H1 (cell line): ENCODE results near the gene STX5. TPM values are rescaled to one million over a fixed set of nuclear protein-coding genes. Genes with fewer than 3 reads are reported as not detected.

Experiments
- CTCF ChIA-PET: fragments of 300-600 bp; sonication (Branson Sonifier 250); formaldehyde crosslinking; loops from one replicate; lab custom pipeline; 2021; ENCODE audit not compliant: partially characterized antibody; lab: Charles Lee
- POLR2A ChIA-PET: fragments of 300-600 bp; sonication (Branson Sonifier 250); formaldehyde crosslinking; loops from one replicate; lab custom pipeline; 2021; ENCODE audit warnings: inconsistent platforms; ENCODE audit not compliant: partially characterized antibody; lab: Charles Lee
- DNase-seq, 2 experiments: peaks; one replicate each; pipeline versions ENCODE4 v3.0.0 to v3.0.0-alpha.2; 2010 to 2022; ENCODE audit warnings: low spot score in 2 of 2, low read depth in 1 of 2, mixed read lengths in 1 of 2
- FAIRE-seq: peaks from 2 replicates; lab custom pipeline; 2011; peaks lifted over from hg19 to GRCh38; lab: Jason Lieb, UNC
- H2AFZ ChIP-seq: 2 replicates; pipeline ENCODE4 v1.8.1; 2012; ENCODE audit warnings: low read length, inconsistent platforms
- H2AK5ac ChIP-seq: 2 replicates; pipeline ENCODE4 v1.6.1; 2013; ENCODE audit warnings: low read depth, low read length
- H2BK120ac ChIP-seq: replicated peaks from 2 replicates; pipeline ENCODE3; 2013; ENCODE audit warnings: low read depth, low read length, inconsistent platforms
- H2BK12ac ChIP-seq: 2 replicates; pipeline ENCODE4 v1.6.1; 2013; ENCODE audit warnings: low read depth, low read length
- H2BK15ac ChIP-seq: 2 replicates; pipeline ENCODE4 v1.6.1; 2013; ENCODE audit warnings: low read length
- H2BK20ac ChIP-seq: 2 replicates; pipeline ENCODE4 v1.6.1; 2013; ENCODE audit warnings: low read length
- H2BK5ac ChIP-seq: 2 replicates; pipeline ENCODE4 v1.6.1; 2013; ENCODE audit warnings: low read depth, low read length
- H3K14ac ChIP-seq: 2 replicates; pipeline ENCODE4 v1.6.1; 2013; ENCODE audit warnings: inconsistent platforms; ENCODE audit not compliant: insufficient read length
- H3K18ac ChIP-seq: 2 replicates; pipeline ENCODE4 v1.6.1; 2013; ENCODE audit warnings: low read length; ENCODE audit errors: extremely low read depth
- H3K23ac ChIP-seq: 2 replicates; pipeline ENCODE4 v1.6.1; 2013; ENCODE audit warnings: inconsistent platforms; ENCODE audit not compliant: insufficient read length
- H3K23me2 ChIP-seq: 2 replicates; pipeline ENCODE4 v1.6.1; 2013; ENCODE audit warnings: low read depth, low read length
- H3K27ac ChIP-seq: 2 replicates; pipeline ENCODE4 v1.6.1; 2011; ENCODE audit warnings: low read depth, low read length, inconsistent platforms
- H3K27me3 ChIP-seq, 4 experiments: replicated peaks in 1 of 4; 1 replicate in 1 of 4; 2 replicates in 3 of 4; pipeline versions ENCODE4 v1.6.1 to v1.8.1; 2011 to 2013; ENCODE audit warnings: low read length in 3 of 4, mild to moderate bottlenecking in 3 of 4, inconsistent platforms in 2 of 4, mixed read lengths in 2 of 4, moderate library complexity in 1 of 4; ENCODE audit not compliant: control insufficient read depth in 3 of 4, insufficient read depth in 3 of 4; ENCODE audit errors: extremely low read depth in 1 of 4
- H3K36me3 ChIP-seq, 4 experiments: 2 replicates each; pipeline versions ENCODE4 v1.6.1 to v1.8.1; 2011 to 2013; ENCODE audit warnings: mild to moderate bottlenecking in 4 of 4, low read length in 3 of 4, moderate library complexity in 2 of 4, control low read depth in 1 of 4, inconsistent platforms in 1 of 4; ENCODE audit not compliant: insufficient read depth in 4 of 4, control insufficient read depth in 2 of 4
- H3K4ac ChIP-seq: replicated peaks from 2 replicates; pipeline ENCODE3; 2013; ENCODE audit warnings: low read length, low read depth, mixed read lengths, inconsistent platforms; ENCODE audit not compliant: insufficient read length
- H3K4me1 ChIP-seq, 4 experiments: replicated peaks in 1 of 4; 1 replicate in 1 of 4; 2 replicates in 3 of 4; pipeline versions ENCODE4 v1.6.1 to v1.8.1; 2011 to 2013; ENCODE audit warnings: low read length in 3 of 4, inconsistent platforms in 2 of 4, mixed read lengths in 1 of 4; ENCODE audit not compliant: insufficient read depth in 4 of 4, control insufficient read depth in 3 of 4
- H3K4me2 ChIP-seq, 2 experiments: 2 replicates each; pipeline versions ENCODE4 v1.6.1 to v1.8.1; 2011 to 2013; ENCODE audit warnings: low read depth in 2 of 2, low read length in 2 of 2, control low read depth in 1 of 2, inconsistent platforms in 1 of 2, mild to moderate bottlenecking in 1 of 2; ENCODE audit not compliant: insufficient read depth in 1 of 2
- H3K4me3 ChIP-seq, 4 experiments: fragments of 200-600, 300-600 bp in 1 of 4; sonication (generic), shearing (Covaris generic), sonication (Bioruptor Twin) in 1 of 4; 2 replicates each; pipeline versions ENCODE4 v1.5.1 to v1.8.1; 2011 to 2016; ENCODE audit warnings: low read length in 4 of 4, low read depth in 3 of 4, control low read depth in 2 of 4, inconsistent platforms in 2 of 4, mild to moderate bottlenecking in 2 of 4, mixed read lengths in 1 of 4, moderate library complexity in 1 of 4; ENCODE audit not compliant: insufficient read depth in 2 of 4; ENCODE audit errors: extremely low read depth in 1 of 4
- H3K56ac ChIP-seq: replicated peaks from 2 replicates; pipeline ENCODE3; 2013; ENCODE audit warnings: low read depth, mild to moderate bottlenecking, mixed read lengths, low read length, inconsistent platforms; ENCODE audit not compliant: insufficient read length
- H3K79me1 ChIP-seq: 2 replicates; pipeline ENCODE4 v1.6.1; 2013; ENCODE audit warnings: low read depth, low read length, control low read depth
- H3K79me2 ChIP-seq, 2 experiments: 2 replicates each; pipeline versions ENCODE4 v1.6.1 to v1.8.1; 2012 to 2013; ENCODE audit warnings: low read length in 2 of 2, mild to moderate bottlenecking in 2 of 2, inconsistent platforms in 1 of 2; ENCODE audit not compliant: insufficient read depth in 2 of 2, control insufficient read depth in 1 of 2
- H3K9ac ChIP-seq, 4 experiments: replicated peaks in 1 of 4; 1 replicate in 1 of 4; 2 replicates in 3 of 4; pipeline versions ENCODE4 v1.6.1 to v1.8.1; 2011 to 2013; ENCODE audit warnings: low read depth in 3 of 4, low read length in 3 of 4, control low read depth in 2 of 4, mild to moderate bottlenecking in 2 of 4, moderate library complexity in 2 of 4, inconsistent platforms in 1 of 4; ENCODE audit errors: extremely low read depth in 1 of 4
- H3K9me3 ChIP-seq, 2 experiments: 2 replicates each; pipeline versions ENCODE4 v1.6.1 to v1.8.1; 2012 to 2013; ENCODE audit warnings: mild to moderate bottlenecking in 2 of 2, moderate library complexity in 2 of 2, control low read depth in 1 of 2, inconsistent platforms in 1 of 2, low read depth in 1 of 2, low read length in 1 of 2, mixed read lengths in 1 of 2; ENCODE audit not compliant: insufficient read depth in 2 of 2
- H4K20me1 ChIP-seq, 2 experiments: replicated peaks in 1 of 2; 2 replicates each; pipeline versions ENCODE3 to v1.8.1; 2011 to 2013; ENCODE audit warnings: inconsistent platforms in 2 of 2, low read length in 2 of 2, mild to moderate bottlenecking in 1 of 2; ENCODE audit not compliant: insufficient read depth in 2 of 2, control insufficient read depth in 1 of 2
- H4K5ac ChIP-seq: 2 replicates; pipeline ENCODE4 v1.6.1; 2013; ENCODE audit warnings: low read length, low read depth, mixed read lengths, inconsistent platforms; ENCODE audit not compliant: insufficient read length
- H4K8ac ChIP-seq: 2 replicates; pipeline ENCODE4 v1.8.0; 2013; ENCODE audit warnings: mild to moderate bottlenecking, moderate library complexity, low read length, inconsistent platforms; ENCODE audit not compliant: insufficient read depth; ENCODE audit errors: extremely low read depth
- H4K91ac ChIP-seq: replicated peaks from 2 replicates; pipeline ENCODE3; 2013; ENCODE audit warnings: low read length, mixed read lengths, inconsistent platforms; ENCODE audit not compliant: insufficient read length
- CBX5 ChIP-seq: fragments of 300-800, 300-1000 bp; sonication (generic); IDR thresholded peaks from 2 replicates; pipeline ENCODE4 v1.7.1; 2016; ENCODE audit warnings: antibody characterized with exemption, low read length, low read depth
- FOSL1 ChIP-seq: IDR thresholded peaks from 2 replicates; pipeline ENCODE4 v1.6.1; 2011; ENCODE audit warnings: mild to moderate bottlenecking, low read depth, low read length, moderate library complexity; ENCODE audit not compliant: insufficient read depth
- POLR2A ChIP-seq, 2 experiments: IDR thresholded peaks; 1 replicate in 1 of 2; 2 replicates in 1 of 2; pipeline ENCODE4 v1.6.1; 2011; ENCODE audit warnings: low read depth in 2 of 2, low read length in 2 of 2, mild to moderate bottlenecking in 2 of 2; ENCODE audit errors: control extremely low read depth in 1 of 2
- POLR2AphosphoS5 ChIP-seq: IDR thresholded peaks from 2 replicates; pipeline ENCODE4 v1.6.1; 2011; ENCODE audit warnings: low read depth, low read length
- SIRT6 ChIP-seq: IDR thresholded peaks from one replicate; pipeline ENCODE4 v1.7.1; 2012; ENCODE audit warnings: low read length, inconsistent platforms
- SP1 ChIP-seq: IDR thresholded peaks from 2 replicates; pipeline ENCODE4 v1.6.1; 2011; ENCODE audit warnings: low read depth, low read length
- TAF7 ChIP-seq: optimal IDR thresholded peaks from 2 replicates; pipeline ENCODE3; 2011; ENCODE audit warnings: low read depth, mild to moderate bottlenecking, inconsistent platforms, low read length, moderate library complexity, borderline replicate concordance
- TBP ChIP-seq: IDR thresholded peaks from 2 replicates; pipeline ENCODE4 v1.6.1; 2011; ENCODE audit warnings: low read depth, low read length, improper control_type of control experiment
- YY1 ChIP-seq: IDR thresholded peaks from 2 replicates; pipeline ENCODE4 v1.6.1; 2011; ENCODE audit warnings: low read depth, mild to moderate bottlenecking, low read length
- WGBS, 2 experiments: shearing (Covaris generic) in 1 of 2; methylation state at CpG; one replicate each; pipeline versions ENCODE4 v1.1.6 to v1.1.7; 2013 to 2015; ENCODE audit warnings: low lambda C conversion rate in 2 of 2, mixed read lengths in 2 of 2, inconsistent platforms in 1 of 2, low coverage in 1 of 2, missing lambda C conversion rate in 1 of 2; ENCODE audit not compliant: insufficient replicate concordance in 2 of 2, insufficient coverage in 1 of 2, insufficient read length in 1 of 2; ENCODE audit errors: extremely low coverage in 1 of 2, missing lambda C conversion rate in 1 of 2; 5-methylcytosine and 5-hydroxymethylcytosine counted together
- polyA plus RNA-seq, 7 experiments: library from polyadenylated mRNA; depleted of rRNA in 3 of 7; stranded (reverse) in 5 of 7; unstranded in 2 of 7; fragments of >200 nt in 5 of 7; fragments of 200-250 nt in 2 of 7; gene quantifications; 1 replicate in 5 of 7; 2 replicates in 1 of 7; 4 replicates in 1 of 7; pipeline versions ENCODE4 v1.2.1 to v1.2.3, GENCODE V29; 2011 to 2013; ENCODE audit warnings: missing spikeins in 2 of 7, mixed read lengths in 2 of 7
- total RNA-seq: library from RNA; stranded (reverse); fragmentation: NEBNext Ultra II Directional; extraction: Animal tissue kit (Norgen Biotek cat#: 25700); gene quantifications from 2 replicates; pipeline ENCODE4 v1.2.1, GENCODE V29; 2021

Gene STX5
- total and polyA plus RNA-seq, 2 of the 8 experiments (the other 6 are each of a cell fraction or from before 2014, with no cell fraction given), result 24.2 to 28.5 TPM

DNA sequence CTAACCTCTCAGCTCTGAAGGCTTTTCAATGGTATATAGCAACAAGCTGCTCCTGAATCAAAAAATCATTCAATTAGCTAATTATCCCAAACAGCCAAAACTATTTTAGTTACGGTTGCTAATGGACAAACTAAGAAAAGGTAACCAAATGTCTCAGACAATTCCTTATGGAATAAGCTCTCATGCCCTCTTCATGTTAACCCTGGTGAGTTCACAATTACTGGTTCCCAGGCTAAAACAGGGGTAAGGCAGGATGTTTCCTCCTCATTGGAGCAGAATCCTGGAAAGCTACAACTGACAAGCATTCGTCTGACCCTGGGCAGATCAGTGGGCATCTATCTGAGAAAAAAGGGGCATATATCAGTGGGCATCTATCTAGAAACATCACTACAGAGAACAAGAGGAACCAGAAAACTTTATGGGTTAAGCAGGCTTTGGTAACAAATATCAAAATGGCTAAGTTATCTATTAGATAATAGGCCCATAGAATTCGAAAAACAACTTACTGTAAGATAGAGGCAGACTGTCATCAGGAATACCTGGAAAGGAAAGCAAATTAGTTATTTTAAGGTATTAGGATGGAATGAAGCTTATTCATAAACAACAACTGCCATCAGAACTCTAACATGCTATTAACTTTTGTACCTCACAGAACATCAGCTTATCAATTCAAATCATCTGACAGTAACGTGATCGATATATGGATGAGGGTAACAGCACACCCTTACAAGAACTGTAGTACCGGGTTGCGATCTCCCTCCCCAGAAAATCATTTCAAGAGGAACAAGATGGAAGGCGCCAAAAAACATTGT, 22.4 kb upstream of the STX5 start:
- CTCF ChIA-PET, result interaction anchor here (0.5 to 1.5 kb wide), 10 partner anchors 10 to 503 kb away, joined by 3 to 5 read pairs (median 3); partner anchors contain the start of gene ZBTB3
- H3K27ac ChIP-seq, result peak overlapping the region; percentile 95
- H3K36me3 ChIP-seq, result peaks cover 32 to 40% (median 37%) of the 10 kb centered on the region in 4 experiments
- H3K4ac ChIP-seq, result no peak overlapping the region
- H2AFZ ChIP-seq, result no peak overlapping the region
- no peak overlapping the region for H2BK15ac ChIP-seq
- no peak overlapping the region for H2BK120ac ChIP-seq
- H3K56ac ChIP-seq, result no peak overlapping the region
- WGBS, 2 experiments, result 10% methylated on average over 8 of the region's 8 CpGs; no CpG with 5 or more reads in 1 of the 2 experiments
- H4K91ac ChIP-seq, result no peak overlapping the region
- no peak overlapping the region for H2AK5ac ChIP-seq
- no peak overlapping the region for H4K8ac ChIP-seq
- H3K4me3 ChIP-seq, result peak overlapping the region; percentile 74 to 100 (median 90)
- TF ChIP-seq POLR2AphosphoS5 (peak; percentile 43), TAF7 (peak; percentile 66), TBP (no peak), SIRT6 (no peak), YY1 (no peak), POLR2A (IDR thresholded peaks at IDR 0.05; ENCODE audit: control extremely low read depth in 1 of 2, low read depth in 2 of 2, low read length in 2 of 2) (peak; percentile 54 to 88), FOSL1 (no peak), CBX5 (no peak), SP1 (0 out of 2 replicates have a peak, but pooled peaks have one; percentile 1)
- H4K20me1 ChIP-seq, result peaks cover 4 to 28% of the 10 kb centered on the region in 2 experiments
- no peaks in the 10 kb centered on the region for H3K9me3 ChIP-seq
- H3K23ac ChIP-seq, result no peak overlapping the region
- peak overlapping the region; percentile 84 to 95 for H3K4me2 ChIP-seq
- H3K23me2 ChIP-seq, result peaks cover 15% of the 10 kb centered on the region
- no peak overlapping the region for H2BK5ac ChIP-seq
- no peak overlapping the region for H2BK12ac ChIP-seq
- H3K4me1 ChIP-seq, result peaks cover 4 to 6% (median 5%) of the 10 kb centered on the region in 4 experiments; a peak in 4 of 7 replicates
- H3K27me3 ChIP-seq, result no peaks in the 10 kb centered on the region
- no peak for FAIRE-seq
- peaks cover 45 to 67% of the 10 kb centered on the region in 2 experiments for H3K79me2 ChIP-seq
- H4K5ac ChIP-seq, result no peak overlapping the region
- DNase-seq, result no peak
- H3K18ac ChIP-seq, result no peak overlapping the region
- H3K9ac ChIP-seq, result peak overlapping the region; percentile 99 to 100 (median 100)
- POLR2A ChIA-PET, result interaction anchor here (0.6 to 20.0 kb wide), 33 partner anchors 11 to 1332 kb away, joined by 3 to 2104 read pairs (median 8); partner anchors contain the start of genes B3GAT3, BSCL2, C11orf98 and CHRM1
- H3K79me1 ChIP-seq, result peaks cover 5% of the 10 kb centered on the region; the same call in 1 of the 2 replicates
- H2BK20ac ChIP-seq, result no peak overlapping the region
- H3K14ac ChIP-seq, result no peak overlapping the region
